HG03575 (cell line): ENCODE results near the gene RPS6KC1.
"Not testable (repeated sequence)": the region's sequence is repeated elsewhere in the genome, so short reads cannot be mapped to it uniquely, and the experiment has no call there.

Experiments
- ATAC-seq: cut with Tn5 transposase; IDR thresholded peaks from one replicate; pipeline ENCODE4 v1.9.1; 2021; ENCODE audit not compliant: unreplicated experiment, insufficient number of reproducible peaks, low FRiP score; ENCODE audit errors: extremely low read depth

The RPS6KC1 gene

GRCh38 chr1:213297021-213297420 is 246.0 kb downstream of the RPS6KC1 start:
- no peak for ATAC-seq

- no peak for ATAC-seq
These were observed 249.4 kb downstream of the RPS6KC1 start for GRCh38 chr1:213300433-213300832.

- not testable (repeated sequence) for ATAC-seq
These were observed 250.5 kb downstream of the RPS6KC1 start for GRCh38 chr1:213301524-213301923.

GRCh38 chr1:213303286-213303685 is 252.2 kb downstream of the RPS6KC1 start:
- no peak for ATAC-seq

- ATAC-seq = no peak
These were observed 264.5 kb downstream of the RPS6KC1 start for GRCh38 chr1:213315571-213315970.

GRCh38 chr1:213318458-213318857 is 267.4 kb downstream of the RPS6KC1 start:
- ATAC-seq = not testable (repeated sequence)

- ATAC-seq = no peak
These were observed 269.3 kb downstream of the RPS6KC1 start for GRCh38 chr1:213320191-213320870.
